Measurements from ENCODE around the gene CD4.

- no peak for TF ChIP-seq POLR2AphosphoS5 (IDR thresholded peaks at IDR 0.05; ENCODE audit: low read depth, low read length)
- TF ChIP-seq TAF1 (IDR thresholded peaks at IDR 0.05; ENCODE audit: borderline replicate concordance, low read depth, low read length) = no peak
- no peak for TF ChIP-seq POLR2A (IDR thresholded peaks at IDR 0.05; ENCODE audit: low read depth, low read length)
Measured at GRCh38 chr12:6748761-6749160, 40.6 kb upstream of the CD4 start.
